ENCODE data around the gene RTBDN. TPM values are rescaled to one million over a fixed set of nuclear protein-coding genes. Genes with fewer than 3 reads are reported as not detected.
A peak's percentile ranks its signal among the peaks of the same experiment; 100 is the strongest.

The RTBDN gene
- total and polyA plus RNA-seq, 10 of the 15 experiments (the other 5 are each of a cell fraction or from before 2014, with no cell fraction given) = 0.45 TPM; not detected in 9

- no peak for TF ChIP-seq PML (IDR thresholded peaks at IDR 0.05; ENCODE audit: low read length)
- no peak for TF ChIP-seq ZNF274 (IDR thresholded peaks at IDR 0.05; ENCODE audit: insufficient read depth, insufficient read length)
- TF ChIP-seq SREBF2 (IDR thresholded peaks at IDR 0.05; ENCODE audit: low read length) = no peak
- TF ChIP-seq SMAD5 (IDR thresholded peaks at IDR 0.05; ENCODE audit: low read depth) = no peak
- TF ChIP-seq MTA2 (IDR thresholded peaks at IDR 0.05; ENCODE audit: low read depth) = no peak
- TF ChIP-seq SPI1 (IDR thresholded peaks at IDR 0.05; ENCODE audit: borderline replicate concordance, insufficient read depth, low read depth, low read length) = no peak
- TF ChIP-seq HSF1 (IDR thresholded peaks at IDR 0.05; ENCODE audit: low read depth, low read length) = no peak
- TF ChIP-seq MLLT1 (IDR thresholded peaks at IDR 0.05) = peak; percentile 99
- TF ChIP-seq SMAD1 (IDR thresholded peaks at IDR 0.05; ENCODE audit: low read depth, partially characterized antibody) = no peak
- no peak for TF ChIP-seq IRF4 (IDR thresholded peaks at IDR 0.05; ENCODE audit: low read depth, low read length)
- no peak for TF ChIP-seq ZBTB4 (CRISPR knock-in tag; IDR thresholded peaks at IDR 0.05)
- TF ChIP-seq FOXM1 (IDR thresholded peaks at IDR 0.05; ENCODE audit: low read depth, low read length) = no peak
- TF ChIP-seq PAX5 (IDR thresholded peaks at IDR 0.05; ENCODE audit: borderline replicate concordance, low read depth, low read length) = peak; percentile 54; the same call in 1 of the 2 replicates
- TF ChIP-seq, protein P1, sequence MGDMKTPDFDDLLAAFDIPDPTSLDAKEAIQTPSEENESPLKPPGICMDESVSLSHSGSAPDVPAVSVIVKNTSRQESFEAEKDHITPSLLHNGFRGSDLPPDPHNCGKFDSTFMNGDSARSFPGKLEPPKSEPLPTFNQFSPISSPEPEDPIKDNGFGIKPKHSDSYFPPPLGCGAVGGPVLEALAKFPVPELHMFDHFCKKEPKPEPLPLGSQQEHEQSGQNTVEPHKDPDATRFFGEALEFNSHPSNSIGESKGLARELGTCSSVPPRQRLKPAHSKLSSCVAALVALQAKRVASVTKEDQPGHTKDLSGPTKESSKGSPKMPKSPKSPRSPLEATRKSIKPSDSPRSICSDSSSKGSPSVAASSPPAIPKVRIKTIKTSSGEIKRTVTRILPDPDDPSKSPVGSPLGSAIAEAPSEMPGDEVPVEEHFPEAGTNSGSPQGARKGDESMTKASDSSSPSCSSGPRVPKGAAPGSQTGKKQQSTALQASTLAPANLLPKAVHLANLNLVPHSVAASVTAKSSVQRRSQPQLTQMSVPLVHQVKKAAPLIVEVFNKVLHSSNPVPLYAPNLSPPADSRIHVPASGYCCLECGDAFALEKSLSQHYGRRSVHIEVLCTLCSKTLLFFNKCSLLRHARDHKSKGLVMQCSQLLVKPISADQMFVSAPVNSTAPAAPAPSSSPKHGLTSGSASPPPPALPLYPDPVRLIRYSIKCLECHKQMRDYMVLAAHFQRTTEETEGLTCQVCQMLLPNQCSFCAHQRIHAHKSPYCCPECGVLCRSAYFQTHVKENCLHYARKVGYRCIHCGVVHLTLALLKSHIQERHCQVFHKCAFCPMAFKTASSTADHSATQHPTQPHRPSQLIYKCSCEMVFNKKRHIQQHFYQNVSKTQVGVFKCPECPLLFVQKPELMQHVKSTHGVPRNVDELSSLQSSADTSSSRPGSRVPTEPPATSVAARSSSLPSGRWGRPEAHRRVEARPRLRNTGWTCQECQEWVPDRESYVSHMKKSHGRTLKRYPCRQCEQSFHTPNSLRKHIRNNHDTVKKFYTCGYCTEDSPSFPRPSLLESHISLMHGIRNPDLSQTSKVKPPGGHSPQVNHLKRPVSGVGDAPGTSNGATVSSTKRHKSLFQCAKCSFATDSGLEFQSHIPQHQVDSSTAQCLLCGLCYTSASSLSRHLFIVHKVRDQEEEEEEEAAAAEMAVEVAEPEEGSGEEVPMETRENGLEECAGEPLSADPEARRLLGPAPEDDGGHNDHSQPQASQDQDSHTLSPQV (IDR thresholded peaks at IDR 0.05) = no peak
- no peak for TF ChIP-seq EED (IDR thresholded peaks at IDR 0.05; ENCODE audit: low read depth)
- no peak for TF ChIP-seq SMC3 (IDR thresholded peaks at IDR 0.05; ENCODE audit: borderline replicate concordance, low read length)
- TF ChIP-seq CHD2 (IDR thresholded peaks at IDR 0.05; ENCODE audit: borderline replicate concordance, low read depth, low read length) = peak; percentile 52; the same call in 1 of the 2 replicates
- TF ChIP-seq IKZF2 (IDR thresholded peaks at IDR 0.05) = no peak
- TF ChIP-seq MEF2A (IDR thresholded peaks at IDR 0.05; ENCODE audit: insufficient read depth, low read depth, low read length) = no peak
- TF ChIP-seq BCL11A (IDR thresholded peaks at IDR 0.05; ENCODE audit: low read depth, low read length) = no peak
- no peak for TF ChIP-seq STAT1 (conservative IDR thresholded peaks at IDR 0.05)
These were observed 27.9 kb downstream of the RTBDN start, which contains the start of gene RNASEH2A (continued) for GRCh38 chr19:12806242-12807081.
